HUES48 (cell line): ENCODE data around the gene MTUS2.

Source experiments
- H3K27ac ChIP-seq: one replicate; pipeline ENCODE4 v1.7.0; 2013; ENCODE audit warnings: low read depth, low read length, inconsistent platforms
- H3K27me3 ChIP-seq: 2 replicates; pipeline ENCODE4 v1.6.1; 2013; ENCODE audit warnings: mild to moderate bottlenecking, low read length; ENCODE audit not compliant: control insufficient read depth, insufficient read depth
- H3K36me3 ChIP-seq: 2 replicates; pipeline ENCODE4 v1.6.1; 2013; ENCODE audit warnings: low read length; ENCODE audit not compliant: control insufficient read depth, insufficient read depth
- H3K4me1 ChIP-seq: 2 replicates; pipeline ENCODE4 v1.6.1; 2013; ENCODE audit warnings: mild to moderate bottlenecking, low read length; ENCODE audit not compliant: control insufficient read depth, insufficient read depth
- H3K4me3 ChIP-seq: 2 replicates; pipeline ENCODE4 v1.5.1; 2013; ENCODE audit warnings: mild to moderate bottlenecking, low read depth, low read length
- H3K9ac ChIP-seq: 2 replicates; pipeline ENCODE4 v1.6.1; 2013; ENCODE audit warnings: mild to moderate bottlenecking, low read depth, low read length, moderate library complexity
- H3K9me3 ChIP-seq: 2 replicates; pipeline ENCODE4 v1.6.1; 2013; ENCODE audit warnings: low read length; ENCODE audit not compliant: control insufficient read depth, insufficient read depth

Gene MTUS2

DNA sequence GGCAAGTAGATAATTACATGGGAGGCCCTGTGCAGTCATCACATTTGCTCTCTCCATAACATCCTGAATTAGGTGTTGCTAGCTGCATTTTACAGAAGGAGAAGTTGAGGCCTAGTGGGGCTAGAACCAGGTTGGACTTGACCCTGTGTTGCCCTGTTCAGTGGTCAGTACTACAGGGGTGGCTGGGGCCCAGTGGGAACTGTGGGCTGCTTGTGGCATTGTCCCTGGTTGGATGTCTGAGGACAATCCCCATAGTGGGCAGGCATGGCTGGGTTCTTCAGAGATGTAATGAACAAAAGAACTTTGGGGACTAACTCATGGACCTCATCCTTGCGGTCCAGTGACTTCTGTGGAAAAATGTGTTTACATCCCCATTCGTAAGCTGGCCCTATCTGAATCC is 38.9 kb downstream of the MTUS2 start:
- H3K36me3 ChIP-seq = no peaks in the 10 kb centered on the region
- H3K27me3 ChIP-seq = no peaks in the 10 kb centered on the region
- no peak overlapping the region for H3K9ac ChIP-seq
- H3K4me3 ChIP-seq = no peak overlapping the region
- no peak overlapping the region for H3K27ac ChIP-seq
- no peaks in the 10 kb centered on the region for H3K4me1 ChIP-seq
- no peaks in the 10 kb centered on the region for H3K9me3 ChIP-seq

- Histone ChIP-seq H3K27me3 (no peaks in the 10 kb centered on the region), H3K9ac (no peak overlapping the region), H3K4me3 (no peak overlapping the region), H3K27ac (no peak overlapping the region), H3K9me3 (no peaks in the 10 kb centered on the region), H3K4me1 (no peaks in the 10 kb centered on the region), H3K36me3 (no peaks in the 10 kb centered on the region)
These were observed 39.6 kb downstream of the MTUS2 start for GRCh38 chr13:28859717-28860116.

DNA sequence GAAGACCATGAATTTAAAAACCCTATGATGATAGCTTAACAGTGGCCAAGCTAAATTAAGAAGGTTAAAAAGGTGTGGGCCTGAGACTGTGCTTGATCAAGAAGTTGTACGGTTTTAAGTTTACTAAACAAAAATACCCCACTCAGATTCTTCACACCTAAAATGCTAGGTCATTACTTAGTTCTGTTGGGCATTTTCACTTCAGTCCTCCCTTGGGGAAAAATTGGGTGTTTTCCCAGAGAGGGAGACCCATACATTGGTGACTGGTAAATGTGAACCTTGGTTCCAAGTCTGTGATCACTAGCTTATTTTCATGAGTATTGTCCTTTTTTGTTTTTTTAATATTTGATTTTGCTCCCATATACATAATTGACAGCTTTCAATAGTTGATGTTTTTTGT is 44.4 kb downstream of the MTUS2 start:
- no peak overlapping the region for H3K9ac ChIP-seq
- H3K9me3 ChIP-seq = no peaks in the 10 kb centered on the region
- no peak overlapping the region for H3K4me3 ChIP-seq
- no peak overlapping the region for H3K27ac ChIP-seq
- no peaks in the 10 kb centered on the region for H3K27me3 ChIP-seq
- no peaks in the 10 kb centered on the region for H3K36me3 ChIP-seq
- no peaks in the 10 kb centered on the region for H3K4me1 ChIP-seq

GRCh38 chr13:28865149-28865744 is 45.1 kb downstream of the MTUS2 start:
- Histone ChIP-seq H3K4me3 (no peak overlapping the region), H3K27ac (no peak overlapping the region), H3K9me3 (peaks cover 2% of the 10 kb centered on the region; the same call in 1 of the 2 replicates), H3K9ac (no peak overlapping the region), H3K4me1 (no peaks in the 10 kb centered on the region), H3K36me3 (no peaks in the 10 kb centered on the region), H3K27me3 (no peaks in the 10 kb centered on the region)

DNA sequence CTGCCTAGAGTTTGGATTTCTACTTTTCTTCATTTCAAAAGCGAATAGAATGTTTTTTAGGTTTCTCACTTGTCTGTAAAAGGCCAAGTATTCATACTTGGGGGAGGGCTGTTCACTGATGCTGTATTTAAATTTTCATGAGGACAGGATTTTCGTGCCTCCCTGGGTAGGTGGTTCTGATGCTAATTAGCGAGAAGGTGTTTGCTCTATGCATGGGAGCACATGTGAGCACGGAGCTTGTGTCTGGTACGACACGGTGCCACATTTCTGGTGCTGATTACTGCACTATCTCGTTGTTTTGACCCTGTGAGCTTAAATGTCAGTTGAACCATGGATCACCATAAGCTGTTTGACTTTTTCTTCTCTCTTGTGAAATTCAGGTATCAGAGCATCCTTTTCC is 45.8 kb downstream of the MTUS2 start:
- Histone ChIP-seq H3K27ac (no peak overlapping the region), H3K36me3 (no peaks in the 10 kb centered on the region), H3K9ac (no peak overlapping the region), H3K27me3 (no peaks in the 10 kb centered on the region), H3K4me3 (no peak overlapping the region), H3K9me3 (peaks cover 2% of the 10 kb centered on the region; the same call in 1 of the 2 replicates), H3K4me1 (no peaks in the 10 kb centered on the region)

- no peaks in the 10 kb centered on the region for H3K36me3 ChIP-seq
- no peak overlapping the region for H3K27ac ChIP-seq
- no peak overlapping the region for H3K9ac ChIP-seq
- no peak overlapping the region for H3K4me3 ChIP-seq
- H3K9me3 ChIP-seq = peaks cover 2% of the 10 kb centered on the region; the same call in 1 of the 2 replicates
- no peaks in the 10 kb centered on the region for H3K4me1 ChIP-seq
- no peaks in the 10 kb centered on the region for H3K27me3 ChIP-seq
These were observed 46.8 kb downstream of the MTUS2 start for GRCh38 chr13:28866932-28867331.

- Histone ChIP-seq H3K4me3 (no peak overlapping the region), H3K4me1 (no peaks in the 10 kb centered on the region), H3K9ac (no peak overlapping the region), H3K36me3 (no peaks in the 10 kb centered on the region), H3K9me3 (peaks cover 6% of the 10 kb centered on the region), H3K27me3 (no peaks in the 10 kb centered on the region), H3K27ac (no peak overlapping the region)
These were observed 47.4 kb downstream of the MTUS2 start for GRCh38 chr13:28867564-28867963.

- Histone ChIP-seq H3K9me3 (peaks cover 25% of the 10 kb centered on the region), H3K4me3 (no peak overlapping the region), H3K27ac (no peak overlapping the region), H3K4me1 (no peaks in the 10 kb centered on the region), H3K36me3 (no peaks in the 10 kb centered on the region), H3K27me3 (no peaks in the 10 kb centered on the region), H3K9ac (no peak overlapping the region)
These were observed 52.5 kb downstream of the MTUS2 start for GRCh38 chr13:28872427-28873176.

DNA sequence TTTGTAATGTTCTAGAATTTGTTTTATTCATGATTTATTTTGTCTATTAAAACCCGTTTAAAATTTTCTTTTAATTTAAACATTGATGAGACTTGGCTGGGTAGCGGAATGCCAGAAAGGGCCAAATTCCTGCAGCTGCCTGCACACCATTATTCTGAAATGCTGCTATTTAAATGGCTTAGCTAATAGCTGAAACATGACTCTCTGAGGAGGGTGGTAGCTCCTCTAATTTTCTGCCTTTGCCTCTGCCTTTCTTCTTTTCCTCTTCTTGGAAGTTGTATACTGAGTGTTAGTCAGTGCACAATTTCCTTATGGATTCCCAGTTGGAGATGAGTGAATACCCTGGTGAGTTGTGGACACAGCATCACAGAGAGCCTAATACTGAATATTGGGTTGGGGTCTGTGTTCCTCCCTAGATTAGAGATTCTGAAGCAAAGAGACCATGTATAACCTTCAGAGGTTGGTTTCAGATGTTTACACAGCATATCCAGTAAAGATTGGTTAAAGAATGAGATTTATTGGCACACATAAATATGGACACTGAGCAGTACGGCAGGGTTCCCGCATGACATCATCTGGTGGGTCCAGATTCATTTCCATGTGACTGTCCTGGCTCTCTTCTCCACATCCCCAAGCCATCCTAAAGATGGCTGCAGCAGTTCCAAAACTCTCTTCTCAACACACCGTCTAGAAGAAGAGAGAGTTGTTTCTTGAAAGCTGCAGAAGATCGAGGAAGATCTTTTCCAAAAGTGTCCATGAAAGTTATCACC is 55.9 kb downstream of the MTUS2 start:
- Histone ChIP-seq H3K9ac (no peak overlapping the region), H3K27me3 (no peaks in the 10 kb centered on the region), H3K9me3 (peaks cover 23% of the 10 kb centered on the region), H3K27ac (no peak overlapping the region), H3K36me3 (no peaks in the 10 kb centered on the region), H3K4me1 (no peaks in the 10 kb centered on the region), H3K4me3 (no peak overlapping the region)

DNA sequence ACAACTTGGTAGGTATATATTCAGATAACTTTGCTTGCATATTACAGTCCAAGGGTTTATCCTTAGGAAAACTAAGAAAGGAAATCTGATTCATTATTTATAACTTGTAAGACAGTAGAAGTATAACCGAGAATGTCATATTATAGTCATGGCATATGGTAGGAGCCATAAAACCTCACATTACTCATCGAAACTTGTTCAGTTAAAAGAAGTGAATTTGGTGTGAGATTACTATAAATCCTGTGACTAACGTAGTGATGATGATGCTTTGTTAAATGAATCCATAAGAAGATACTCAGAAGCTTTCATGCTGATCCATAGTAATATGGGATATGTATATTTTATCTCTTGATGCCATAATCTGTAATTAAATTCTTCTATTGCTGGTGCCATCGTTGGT is 57.3 kb downstream of the MTUS2 start:
- no peaks in the 10 kb centered on the region for H3K4me1 ChIP-seq
- no peaks in the 10 kb centered on the region for H3K36me3 ChIP-seq
- H3K27ac ChIP-seq = no peak overlapping the region
- H3K4me3 ChIP-seq = no peak overlapping the region
- no peaks in the 10 kb centered on the region for H3K27me3 ChIP-seq
- peaks cover 23% of the 10 kb centered on the region for H3K9me3 ChIP-seq
- no peak overlapping the region for H3K9ac ChIP-seq

DNA sequence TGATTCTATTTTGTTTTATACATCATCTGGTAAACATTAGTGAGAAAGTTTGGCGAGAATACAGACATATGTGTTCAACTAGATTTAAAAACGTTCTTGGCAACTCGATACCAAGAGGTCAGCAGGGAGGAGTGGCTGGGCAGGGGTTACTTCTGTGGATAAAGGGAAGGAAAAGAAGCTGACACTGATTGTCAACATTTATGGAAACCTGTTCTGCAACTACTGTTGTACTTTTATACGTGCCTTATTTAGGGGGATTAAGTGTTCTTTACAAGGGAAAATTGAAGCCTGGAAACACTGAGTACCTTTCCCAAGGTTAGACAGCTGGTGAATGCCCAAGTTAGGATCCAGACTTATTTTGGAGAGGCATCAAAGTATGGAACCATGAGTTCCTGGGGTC is 65.0 kb downstream of the MTUS2 start:
- H3K27ac ChIP-seq = no peak overlapping the region
- no peak overlapping the region for H3K9ac ChIP-seq
- H3K4me3 ChIP-seq = no peak overlapping the region
- no peaks in the 10 kb centered on the region for H3K36me3 ChIP-seq
- H3K4me1 ChIP-seq = no peaks in the 10 kb centered on the region
- H3K27me3 ChIP-seq = no peaks in the 10 kb centered on the region
- peaks cover 2% of the 10 kb centered on the region; the same call in 1 of the 2 replicates for H3K9me3 ChIP-seq
